Stimulated activated CD8-positive, alpha-beta memory T cell treated with anti-CD3 and anti-CD28 coated beads, Interleukin-2, amount 100 ng/mL, for 1 hour (primary cell): ENCODE results near the gene COG5.
"Not testable (repeated sequence)": the region's sequence is repeated elsewhere in the genome, so short reads cannot be mapped to it uniquely, and the experiment has no call there.

ENCODE experiments used
- DNase-seq, 2 donors: peaks; one replicate each; pipeline ENCODE4 v3.0.0-alpha.2; 2020; ENCODE audit warnings: low read depth in 2 of 2

The COG5 gene

GRCh38 chr7:107276220-107276827, 287.4 kb downstream of the COG5 start:
- DNase-seq = no peak

DNA sequence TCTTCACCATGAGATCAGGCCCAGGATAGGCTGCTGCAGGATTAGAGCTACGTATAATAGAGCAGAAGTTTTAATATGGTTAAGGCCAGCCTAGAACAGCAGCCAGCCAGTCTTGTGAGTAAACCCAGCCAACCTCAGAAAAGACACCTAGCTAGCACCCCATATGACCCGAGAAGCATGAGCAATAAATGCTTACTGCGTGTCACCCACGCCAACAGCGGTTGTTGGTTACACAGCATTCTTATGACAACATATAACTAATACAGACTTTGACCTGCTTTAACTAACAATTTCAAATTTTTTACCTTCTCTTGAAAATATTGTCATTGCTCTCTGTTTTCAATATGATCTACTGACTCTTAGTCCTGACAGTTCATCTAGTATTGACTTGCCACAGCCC, 289.2 kb downstream of the COG5 start:
- DNase-seq = no peak

GRCh38 chr7:107269790-107270189, 293.9 kb downstream of the COG5 start:
- DNase-seq = no peak

DNA sequence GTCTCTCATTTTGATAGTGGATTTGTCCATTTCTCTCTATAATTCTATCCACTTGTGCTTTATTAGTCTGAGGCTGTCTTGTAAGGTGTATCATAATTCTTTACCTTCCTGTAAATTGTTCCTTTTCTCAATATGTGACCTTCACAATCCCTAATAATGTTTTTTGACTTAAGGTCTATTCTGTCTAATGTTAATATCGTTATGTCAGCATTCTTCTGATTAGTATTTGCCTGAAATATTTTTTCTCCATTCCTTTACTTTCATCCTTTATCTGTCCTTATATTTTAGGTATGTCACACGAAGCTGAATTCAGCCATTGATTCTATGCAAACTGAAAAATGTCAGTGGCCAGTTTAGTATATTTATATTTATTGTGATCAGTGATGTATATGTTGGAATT, 295.1 kb downstream of the COG5 start:
- DNase-seq = no peak

DNA sequence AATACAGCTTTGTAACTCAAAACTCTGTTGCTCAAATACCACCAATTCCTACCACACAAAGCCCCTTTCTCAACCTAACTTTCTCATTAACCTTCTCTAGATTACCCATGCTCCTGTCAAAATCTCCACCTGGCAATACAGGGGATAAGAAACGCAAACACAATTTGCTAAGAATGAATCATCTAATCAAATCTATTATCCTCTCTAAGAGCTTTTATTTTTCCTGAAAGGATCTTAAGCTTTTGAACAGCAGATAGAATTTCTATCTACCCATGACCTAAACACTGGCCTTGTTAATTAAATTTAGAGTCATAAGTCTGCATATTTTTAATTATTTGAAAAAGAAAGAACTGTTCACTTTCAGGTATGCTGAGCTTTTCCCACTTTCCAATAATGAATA, 296.6 kb downstream of the COG5 start:
- no peak for DNase-seq

- no peak for DNase-seq
Observed at GRCh38 chr7:107264723-107265122, 299.0 kb downstream of the COG5 start.

DNA sequence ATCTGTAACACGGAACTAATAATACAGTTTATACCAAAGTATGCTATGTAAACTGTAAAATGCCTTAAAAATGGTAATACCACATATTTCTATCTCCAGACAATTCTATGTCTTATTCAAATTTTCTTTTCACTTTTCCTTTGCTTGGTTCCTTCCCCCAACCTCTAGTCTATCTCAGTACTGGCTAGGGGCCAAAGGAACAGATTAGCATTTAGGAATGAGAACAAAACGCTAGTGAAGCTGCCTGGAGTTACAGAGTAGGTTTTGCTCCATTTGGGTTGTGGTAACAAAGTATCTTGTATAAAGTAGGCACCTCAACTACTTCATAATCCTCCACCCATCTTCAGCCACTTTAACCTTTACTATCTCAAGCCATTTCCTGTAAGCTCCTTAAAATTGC, 300.9 kb downstream of the COG5 start:
- DNase-seq = no peak

- DNase-seq = no peak
Observed at GRCh38 chr7:107258737-107259136, 305.0 kb downstream of the COG5 start.

GRCh38 chr7:107255602-107256001, 308.1 kb downstream of the COG5 start:
- DNase-seq = no peak

DNA sequence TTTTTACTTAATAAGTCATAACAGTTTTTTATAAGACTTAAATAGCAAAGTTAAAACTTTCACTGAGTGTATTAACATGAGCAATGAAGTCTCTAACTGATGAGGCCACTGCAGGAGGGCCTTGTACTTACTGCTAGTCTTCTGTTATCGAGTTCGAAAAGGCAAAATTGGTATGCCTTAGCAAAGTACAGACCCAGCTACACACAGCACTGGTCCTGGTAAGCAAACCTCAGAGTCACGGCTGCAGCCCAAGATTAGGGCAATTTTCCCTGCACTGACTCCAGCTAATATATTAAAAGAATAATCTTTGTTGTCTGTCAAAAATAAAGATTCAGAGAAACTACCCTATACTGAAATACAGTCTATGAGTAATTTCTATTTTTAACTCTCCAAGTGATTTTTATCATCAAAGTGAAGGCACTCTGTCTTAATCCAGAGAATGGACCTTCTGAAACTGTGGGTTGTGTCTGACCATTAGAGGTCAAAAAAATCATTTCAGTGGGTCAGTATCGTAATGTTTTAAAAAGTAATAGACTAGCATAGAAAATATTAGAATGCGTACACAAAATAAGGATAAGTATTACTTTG, 309.2 kb downstream of the COG5 start:
- no peak for DNase-seq

DNA sequence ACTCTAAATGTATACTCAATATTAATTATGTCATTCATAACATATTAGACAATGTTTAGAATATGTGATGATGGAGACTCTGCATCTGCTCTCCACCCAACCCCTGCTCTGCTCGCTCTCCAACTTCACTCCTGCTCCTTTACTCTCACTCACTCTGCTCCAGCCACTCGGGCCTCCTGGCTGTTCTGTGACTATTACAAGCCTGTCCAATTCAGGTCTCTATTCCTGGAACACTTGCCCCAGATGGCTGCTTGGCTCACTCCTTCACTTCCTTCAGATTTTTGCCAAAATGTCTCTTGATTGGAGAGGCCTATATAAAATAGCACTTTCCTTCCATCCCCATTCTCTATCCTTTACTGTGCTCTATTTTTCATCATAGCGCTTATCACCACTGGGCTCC, 310.1 kb downstream of the COG5 start:
- DNase-seq = no peak

- DNase-seq = no peak
Observed at GRCh38 chr7:107251963-107252362, 311.8 kb downstream of the COG5 start.

- DNase-seq = no peak
Observed at GRCh38 chr7:107248551-107249316, 315.0 kb downstream of the COG5 start.

DNA sequence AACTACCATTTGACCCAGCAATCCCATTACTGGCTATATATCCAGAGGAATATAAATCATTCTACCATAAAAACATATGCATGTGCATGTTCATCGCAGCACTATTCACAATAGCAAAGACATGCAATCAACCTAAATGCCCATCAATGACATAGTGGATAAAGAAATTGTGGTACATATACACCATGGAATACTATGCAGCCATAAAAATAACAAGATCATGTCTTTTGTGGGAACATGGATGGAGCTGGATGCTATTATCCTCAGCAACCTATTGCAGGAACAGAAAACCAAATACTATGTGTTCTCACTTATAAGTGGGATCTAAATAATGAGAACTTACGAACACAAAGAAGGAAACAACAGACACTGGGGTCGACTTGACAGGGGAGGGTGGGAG, 316.9 kb downstream of the COG5 start:
- DNase-seq = not testable (repeated sequence)

GRCh38 chr7:107244613-107245012, 319.1 kb downstream of the COG5 start:
- no peak for DNase-seq

GRCh38 chr7:107242267-107242666, 321.5 kb downstream of the COG5 start:
- no peak for DNase-seq

- no peak for DNase-seq
Observed at GRCh38 chr7:107237451-107237850, 326.3 kb downstream of the COG5 start.

DNA sequence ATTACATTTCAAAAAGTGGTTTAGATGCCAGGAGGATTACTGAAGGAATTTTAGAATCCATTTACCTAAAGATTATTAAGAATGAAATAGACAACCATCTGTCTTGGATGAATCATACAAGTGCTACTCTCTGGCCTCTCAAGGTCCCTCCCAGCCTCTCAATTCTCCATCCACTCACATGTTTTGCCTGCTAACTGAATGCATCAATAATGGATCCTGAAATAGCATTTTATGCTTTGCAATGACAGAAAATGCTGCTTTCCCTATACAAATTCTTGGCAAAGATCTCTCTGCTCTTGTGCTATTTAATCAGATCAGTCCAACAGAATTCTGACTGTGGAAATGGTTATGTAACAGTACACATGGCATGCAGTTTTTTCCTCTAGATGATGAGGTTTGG, 326.9 kb downstream of the COG5 start:
- no peak for DNase-seq

GRCh38 chr7:107234436-107234835, 329.3 kb downstream of the COG5 start:
- DNase-seq = no peak

DNA sequence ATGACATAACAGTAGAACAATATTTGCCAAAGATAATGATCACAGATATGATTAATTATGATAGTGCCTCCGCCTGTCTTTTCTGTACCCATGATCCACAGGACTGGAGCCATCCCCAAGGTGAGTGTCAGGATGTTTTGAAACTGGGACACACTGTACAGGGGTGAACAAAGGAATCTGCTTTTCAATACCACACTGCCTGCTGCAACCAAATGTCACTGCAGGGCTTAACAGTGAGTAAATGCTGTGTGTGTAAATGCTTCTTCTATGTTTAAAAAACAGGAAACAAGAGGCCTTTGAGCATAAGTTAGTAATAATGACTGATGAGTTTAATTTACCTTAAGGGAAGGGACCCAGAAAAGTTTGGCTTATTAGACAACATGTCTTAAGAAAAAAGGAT, 329.7 kb downstream of the COG5 start:
- no peak for DNase-seq

- no peak for DNase-seq
Observed at GRCh38 chr7:107233174-107233573, 330.5 kb downstream of the COG5 start.

DNA sequence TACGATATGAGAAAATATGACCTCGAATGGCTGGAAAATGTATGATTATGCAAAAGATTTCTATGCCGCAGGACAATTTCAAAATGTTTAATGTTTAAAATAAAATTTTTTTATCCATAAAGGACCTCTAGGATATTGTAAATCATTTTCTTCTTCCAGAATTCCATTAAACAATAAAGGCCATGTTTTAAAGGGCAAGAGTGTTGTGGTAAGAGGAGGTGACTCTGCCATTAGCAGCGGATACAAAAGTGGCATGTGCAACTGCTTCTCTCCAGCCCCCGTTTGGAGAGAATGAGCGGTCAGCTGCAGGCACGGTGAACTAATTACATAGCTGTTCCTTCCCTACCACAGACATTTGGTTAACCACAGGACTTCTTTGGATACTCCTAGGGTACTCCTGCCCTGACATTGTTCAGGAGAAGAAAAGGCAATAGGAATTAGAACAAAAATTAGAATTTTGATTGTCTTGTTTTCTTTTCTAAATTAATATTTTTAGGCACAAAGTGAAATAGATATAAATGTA, 331.1 kb downstream of the COG5 start:
- no peak for DNase-seq

- DNase-seq = no peak
Observed at GRCh38 chr7:107230334-107230733, 333.4 kb downstream of the COG5 start.
